ENCODE results near the gene HOXB8.

DNA sequence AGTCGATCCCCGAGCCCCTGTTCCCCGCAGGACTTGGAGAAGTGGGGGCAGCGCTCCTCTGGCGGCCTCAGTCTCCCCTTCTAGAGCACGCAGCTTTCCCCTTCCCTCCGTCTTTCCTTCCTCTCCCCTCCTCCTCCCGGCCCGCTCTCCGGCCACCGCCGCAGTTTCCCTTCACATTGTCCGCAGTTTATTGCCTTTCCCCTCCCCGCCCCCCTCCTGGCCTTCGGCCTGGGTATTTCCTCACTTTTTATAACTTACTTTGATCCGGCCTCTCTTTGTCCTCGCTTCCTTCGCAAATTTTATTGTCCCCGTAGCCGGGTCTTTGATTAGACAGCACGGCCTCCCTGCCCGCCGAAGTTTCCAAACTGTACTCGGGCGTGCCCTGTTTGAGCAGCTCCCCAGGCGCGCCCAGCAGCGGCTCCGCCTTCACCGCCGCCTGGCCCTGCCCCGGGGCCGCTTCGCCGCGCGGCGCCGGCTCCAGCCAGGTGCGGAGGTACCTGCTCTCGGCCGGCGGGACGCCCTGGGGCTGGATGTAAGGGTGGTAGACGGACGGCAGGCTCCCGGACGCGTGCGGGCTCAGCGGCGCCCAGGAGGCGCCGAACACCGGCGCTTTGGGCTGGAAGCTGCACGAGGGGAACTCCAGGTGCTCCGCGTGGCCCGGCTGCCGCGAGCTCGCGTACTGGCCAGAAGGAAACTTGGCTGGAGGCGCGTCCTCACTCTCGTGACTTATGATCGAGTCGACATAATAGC is 10.6 kb upstream of the HOXB8 start:
- no peak for TF ChIP-seq ZNF10 (CRISPR knock-in tag; IDR thresholded peaks at IDR 0.05; ENCODE audit: borderline replicate concordance, low read depth)
- no peak for TF ChIP-seq ZNF768 (CRISPR knock-in tag; IDR thresholded peaks at IDR 0.05)
- TF ChIP-seq, protein P1, sequence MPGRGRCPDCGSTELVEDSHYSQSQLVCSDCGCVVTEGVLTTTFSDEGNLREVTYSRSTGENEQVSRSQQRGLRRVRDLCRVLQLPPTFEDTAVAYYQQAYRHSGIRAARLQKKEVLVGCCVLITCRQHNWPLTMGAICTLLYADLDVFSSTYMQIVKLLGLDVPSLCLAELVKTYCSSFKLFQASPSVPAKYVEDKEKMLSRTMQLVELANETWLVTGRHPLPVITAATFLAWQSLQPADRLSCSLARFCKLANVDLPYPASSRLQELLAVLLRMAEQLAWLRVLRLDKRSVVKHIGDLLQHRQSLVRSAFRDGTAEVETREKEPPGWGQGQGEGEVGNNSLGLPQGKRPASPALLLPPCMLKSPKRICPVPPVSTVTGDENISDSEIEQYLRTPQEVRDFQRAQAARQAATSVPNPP (CRISPR knock-in tag; IDR thresholded peaks at IDR 0.05): no peak
- TF ChIP-seq GPN1 (CRISPR knock-in tag; IDR thresholded peaks at IDR 0.05; ENCODE audit: borderline replicate concordance): no peak
- no peak for TF ChIP-seq PTBP1 (IDR thresholded peaks at IDR 0.05; ENCODE audit: low read depth, low read length, poor library complexity, severe bottlenecking)
- no peak for TF ChIP-seq FOSL1 (CRISPR knock-in tag; IDR thresholded peaks at IDR 0.05; ENCODE audit: borderline replicate concordance)
- no peak for TF ChIP-seq CTCF (CRISPR knock-in tag; IDR thresholded peaks at IDR 0.05)
- no peak for TF ChIP-seq ZNF572 (CRISPR knock-in tag; IDR thresholded peaks at IDR 0.05)

All from HepG2 (cell line).